Ishikawa (cell line): ENCODE measurements around the gene IL17RC.

ENCODE experiments used
- EGR1 ChIP-seq: IDR thresholded peaks from 2 replicates; pipeline ENCODE4 v1.6.1; 2012
- YY1 ChIP-seq: IDR thresholded peaks from 2 replicates; pipeline ENCODE4 v1.6.1; 2012; ENCODE audit warnings: low read depth

DNA sequence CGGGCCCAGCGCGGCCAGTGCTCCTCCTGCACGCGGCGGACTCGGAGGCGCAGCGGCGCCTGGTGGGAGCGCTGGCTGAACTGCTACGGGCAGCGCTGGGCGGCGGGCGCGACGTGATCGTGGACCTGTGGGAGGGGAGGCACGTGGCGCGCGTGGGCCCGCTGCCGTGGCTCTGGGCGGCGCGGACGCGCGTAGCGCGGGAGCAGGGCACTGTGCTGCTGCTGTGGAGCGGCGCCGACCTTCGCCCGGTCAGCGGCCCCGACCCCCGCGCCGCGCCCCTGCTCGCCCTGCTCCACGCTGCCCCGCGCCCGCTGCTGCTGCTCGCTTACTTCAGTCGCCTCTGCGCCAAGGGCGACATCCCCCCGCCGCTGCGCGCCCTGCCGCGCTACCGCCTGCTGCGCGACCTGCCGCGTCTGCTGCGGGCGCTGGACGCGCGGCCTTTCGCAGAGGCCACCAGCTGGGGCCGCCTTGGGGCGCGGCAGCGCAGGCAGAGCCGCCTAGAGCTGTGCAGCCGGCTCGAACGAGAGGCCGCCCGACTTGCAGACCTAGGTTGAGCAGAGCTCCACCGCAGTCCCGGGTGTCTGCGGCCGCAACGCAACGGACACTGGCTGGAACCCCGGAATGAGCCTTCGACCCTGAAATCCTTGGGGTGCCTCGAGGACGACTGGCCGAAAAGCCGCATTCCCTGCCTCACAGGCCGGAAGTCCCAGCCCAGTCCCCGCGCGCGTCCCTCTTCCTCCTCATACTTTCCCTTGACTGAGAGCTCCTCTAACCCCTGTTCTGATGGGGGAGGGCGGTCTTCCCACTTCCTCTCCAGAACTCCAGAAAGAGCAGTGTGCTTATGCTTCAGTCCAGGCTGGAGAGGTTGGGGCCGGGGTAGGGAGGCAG, 1.4 kb upstream of the IL17RC start:
- TF ChIP-seq EGR1 (no peak), YY1 (no peak)
